ENCODE results near the gene TNFRSF8.
"Not testable (repeated sequence)": the region's sequence is repeated elsewhere in the genome, so short reads cannot be mapped to it uniquely, and the experiment has no call there.

TNFRSF8 gene

GRCh38 chr1:12063141-12064072 is at the start of gene TNFRSF8:
Gene TNFRSF8 (plus strand): TSS chr1:12063303. CDS start chr1:12063599, 296 bp downstream.
- no peak for DNase-seq

DNA sequence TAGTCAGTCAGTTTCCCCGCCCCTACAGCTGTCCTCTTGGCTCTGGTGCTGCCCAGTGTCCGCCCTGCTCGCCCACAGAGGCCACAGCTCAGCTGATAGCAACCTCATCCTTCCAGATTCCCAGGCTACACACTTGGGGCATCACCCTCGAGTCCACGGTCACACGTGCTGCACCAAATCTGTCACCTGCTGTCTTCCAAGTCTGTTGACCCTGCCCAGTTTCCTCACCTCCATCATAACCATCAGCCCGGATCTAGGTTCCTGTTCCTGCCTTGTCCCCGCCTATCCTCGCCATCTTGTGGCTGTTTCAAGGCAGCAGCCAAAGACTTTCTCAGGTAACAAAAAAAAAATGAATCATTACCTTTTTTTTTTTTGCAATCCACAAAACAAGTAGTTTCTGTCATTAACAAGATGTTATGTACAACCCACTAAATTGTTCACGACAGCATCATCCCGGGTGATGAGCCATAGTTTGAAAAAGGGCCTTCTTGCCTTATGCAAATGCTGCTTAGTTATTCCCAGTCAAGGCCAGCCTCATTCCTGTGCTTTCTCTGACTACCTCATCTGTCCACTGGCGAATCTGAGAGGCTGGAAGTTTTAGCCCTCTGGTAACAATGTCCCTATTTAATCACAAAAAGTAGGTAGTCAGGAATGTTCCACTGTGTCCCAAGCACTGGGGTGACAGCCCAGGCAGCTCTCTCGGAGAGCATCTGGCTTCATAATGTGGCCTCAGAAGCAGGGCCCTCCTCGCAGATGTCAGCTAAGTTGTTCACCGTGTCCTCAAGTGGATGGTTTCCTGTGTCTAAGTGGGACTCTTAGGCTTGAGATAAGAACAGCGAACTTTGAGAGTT is 48.7 kb upstream of the TNFRSF8 start:
- DNase-seq: no peak

DNA sequence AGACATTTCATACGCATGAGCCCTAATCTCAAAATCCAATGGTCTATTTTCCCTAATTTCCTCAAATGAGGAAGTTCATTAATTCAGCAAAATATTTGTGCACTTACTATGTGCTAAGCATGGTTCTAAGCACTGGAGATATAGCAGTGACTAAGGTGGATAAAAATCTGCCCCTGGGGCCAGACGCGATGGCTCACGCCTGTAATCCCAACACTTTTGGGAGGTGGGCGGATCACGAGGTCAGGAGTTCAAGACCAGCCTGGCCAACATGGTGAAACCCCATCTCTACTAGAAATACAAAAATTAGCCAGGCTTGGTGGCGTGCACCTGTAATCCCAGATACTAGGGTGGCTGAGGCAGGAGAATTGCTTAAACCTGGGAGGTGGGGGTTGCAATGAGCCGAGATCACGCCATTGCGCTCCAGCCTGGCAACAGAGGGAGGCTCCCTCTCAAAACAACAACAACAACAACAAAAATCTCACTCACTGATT is 48.1 kb upstream of the TNFRSF8 start:
- no peak for DNase-seq

- DNase-seq: no peak
Observed at GRCh38 chr1:12015499-12015898, 47.6 kb upstream of the TNFRSF8 start.

GRCh38 chr1:12016182-12016581 is 46.9 kb upstream of the TNFRSF8 start:
- no peak for DNase-seq

GRCh38 chr1:12019858-12020509 is 43.1 kb upstream of the TNFRSF8 start:
- no peak for DNase-seq

GRCh38 chr1:12021616-12022015 is 41.5 kb upstream of the TNFRSF8 start:
- DNase-seq: no peak

- DNase-seq: no peak
Observed at GRCh38 chr1:12022036-12022435, 41.1 kb upstream of the TNFRSF8 start.

DNA sequence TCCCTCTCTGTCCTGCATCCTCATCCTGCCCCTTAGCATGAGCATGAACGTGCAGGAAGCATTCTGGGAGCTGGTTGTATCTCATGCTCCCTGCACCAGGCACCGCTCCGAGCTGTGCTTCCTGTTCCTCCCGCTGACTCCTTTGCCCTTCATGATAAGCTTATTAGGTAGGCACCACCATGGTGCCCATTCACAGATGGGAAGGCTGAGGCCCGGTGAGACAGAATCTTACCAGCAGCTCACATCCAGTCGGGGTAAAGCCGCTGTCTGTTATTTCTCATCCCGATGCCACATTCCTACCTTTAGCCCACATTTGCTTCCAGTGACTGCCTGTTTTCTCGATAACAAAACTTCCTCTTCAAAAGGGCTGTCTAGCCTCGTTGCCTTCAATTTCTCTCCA is 36.5 kb upstream of the TNFRSF8 start:
- DNase-seq: no peak

GRCh38 chr1:12028248-12028647 is 34.9 kb upstream of the TNFRSF8 start:
- DNase-seq: no peak

GRCh38 chr1:12028957-12029511 is 34.1 kb upstream of the TNFRSF8 start:
- no peak for DNase-seq

DNA sequence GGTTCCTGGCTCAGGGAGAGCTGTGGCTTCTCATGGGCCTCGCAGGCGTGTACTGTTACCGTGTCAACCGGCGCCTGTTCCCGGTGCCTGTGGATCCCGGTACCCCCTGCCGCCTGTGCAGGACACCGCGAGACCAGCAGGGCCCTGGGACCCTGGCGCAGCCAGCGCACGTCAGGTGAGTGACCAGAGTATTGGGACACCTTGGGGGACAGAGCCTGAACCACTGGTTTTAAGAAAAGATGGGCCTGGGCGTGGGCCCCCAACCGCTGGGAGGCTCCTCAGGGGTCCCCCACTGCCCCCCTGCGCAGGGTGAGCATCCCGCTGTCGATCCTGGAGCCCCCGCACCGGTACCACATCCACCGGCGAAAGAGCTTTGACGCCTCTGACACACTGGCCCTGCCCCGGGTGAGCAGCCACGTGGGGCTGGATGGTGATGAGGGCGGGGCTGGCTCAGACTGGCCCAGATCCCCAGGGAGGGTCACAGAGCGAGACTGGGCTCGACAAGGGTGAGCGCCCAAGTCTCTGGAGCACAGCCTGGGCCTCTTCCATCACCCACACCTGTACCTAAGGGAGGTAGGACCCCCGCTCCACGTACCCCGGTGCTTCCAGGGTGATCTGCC is 33.3 kb upstream of the TNFRSF8 start:
- no peak for DNase-seq

- no peak for DNase-seq
Observed at GRCh38 chr1:12031039-12031980, 31.8 kb upstream of the TNFRSF8 start.

DNA sequence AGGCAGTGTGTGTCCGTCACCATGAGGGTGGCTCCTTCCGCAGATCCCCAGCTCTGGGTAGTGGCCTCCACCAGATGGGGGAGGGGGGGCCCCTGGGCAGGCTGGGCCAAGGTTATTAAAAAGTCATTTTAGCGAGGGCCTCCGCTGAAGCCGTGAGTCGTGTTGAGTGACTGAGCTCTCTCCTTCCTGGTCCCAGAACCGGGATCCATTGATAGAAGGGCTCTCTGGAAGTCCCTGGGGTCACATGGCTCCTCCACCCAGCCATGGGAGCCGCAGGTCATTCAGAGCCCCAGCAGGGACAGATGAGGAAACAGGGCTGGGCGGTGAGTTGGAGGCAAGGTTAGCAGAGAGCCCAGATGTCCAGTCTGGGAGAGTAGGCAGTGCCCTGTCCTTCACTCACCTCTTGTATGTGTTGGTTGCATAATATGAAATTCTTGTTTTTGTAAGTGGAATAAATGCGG is 30.9 kb upstream of the TNFRSF8 start:
- no peak for DNase-seq

DNA sequence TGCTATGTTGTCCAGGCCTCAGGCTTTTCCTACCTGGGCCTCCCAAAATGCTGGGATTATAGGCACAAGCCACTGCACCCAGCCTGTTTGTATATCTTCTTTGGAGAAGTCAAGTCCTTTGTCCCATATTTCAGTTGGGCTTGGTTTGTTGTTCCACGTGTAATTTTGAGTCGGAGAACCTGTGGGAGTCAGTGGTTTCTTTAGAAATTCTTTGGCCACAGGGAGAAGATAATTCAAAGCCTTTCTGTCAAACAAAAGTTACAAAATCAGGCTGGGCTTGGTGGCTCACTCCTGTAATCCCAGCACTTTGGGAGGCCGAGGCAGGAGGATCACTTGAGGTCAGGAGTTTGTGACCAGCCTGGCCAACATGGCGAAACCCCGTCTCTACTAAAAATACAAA is 29.7 kb upstream of the TNFRSF8 start:
- DNase-seq: not testable (repeated sequence)

GRCh38 chr1:12034381-12034801 is 28.7 kb upstream of the TNFRSF8 start:
- no peak for DNase-seq

GRCh38 chr1:12035312-12035711 is 27.8 kb upstream of the TNFRSF8 start:
- no peak for DNase-seq

GRCh38 chr1:12037486-12038355 is 25.4 kb upstream of the TNFRSF8 start:
- no peak for DNase-seq

DNA sequence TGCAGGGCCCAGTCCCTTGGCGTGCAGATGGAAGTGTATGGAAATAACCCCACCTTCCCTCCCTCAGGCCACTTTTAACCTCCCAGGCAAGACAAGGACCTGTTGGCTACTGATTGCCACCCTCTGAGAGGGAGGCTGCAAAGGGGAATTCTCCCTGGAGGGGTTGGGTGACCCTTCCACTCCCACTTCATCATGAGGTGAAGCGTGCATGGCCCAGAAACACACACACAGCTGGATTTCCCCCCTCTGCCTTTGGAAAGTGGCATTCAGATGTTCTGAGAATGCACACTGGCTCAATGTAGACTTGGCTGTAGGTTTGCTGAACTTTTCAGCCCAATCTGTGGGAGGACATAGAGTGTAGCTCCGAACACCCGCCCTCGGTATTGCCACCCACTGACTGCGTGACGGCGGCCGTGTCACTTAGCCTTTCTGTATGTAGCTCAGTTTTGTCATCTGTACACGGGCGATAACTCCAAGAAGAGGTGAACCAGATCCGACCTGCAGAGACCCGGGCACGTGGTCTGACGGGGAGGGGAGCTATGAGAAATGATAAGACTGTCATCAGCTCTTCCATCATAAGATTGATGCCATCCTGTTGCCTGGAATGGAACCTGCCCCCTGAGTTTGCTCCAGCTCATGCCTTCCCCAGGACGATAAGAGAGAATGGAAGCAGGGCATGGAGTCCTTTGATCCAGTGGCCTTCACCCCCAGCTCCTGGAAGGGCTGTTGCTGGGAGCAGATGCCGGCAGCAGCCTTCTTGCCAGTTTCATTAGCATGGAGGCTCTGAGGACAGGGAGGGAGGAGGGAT is 24.5 kb upstream of the TNFRSF8 start:
- no peak for DNase-seq

Measured in GOT3 (cell line).